H1 (cell line): ENCODE results near the gene TEX51. TPM values are rescaled to one million over a fixed set of nuclear protein-coding genes. Genes with fewer than 3 reads are reported as not detected.

ENCODE experiments used
- CTCF ChIA-PET: fragments of 300-600 bp; sonication (Branson Sonifier 250); formaldehyde crosslinking; loops from one replicate; lab custom pipeline; 2021; ENCODE audit not compliant: partially characterized antibody; lab: Charles Lee
- POLR2A ChIA-PET: fragments of 300-600 bp; sonication (Branson Sonifier 250); formaldehyde crosslinking; loops from one replicate; lab custom pipeline; 2021; ENCODE audit warnings: inconsistent platforms; ENCODE audit not compliant: partially characterized antibody; lab: Charles Lee
- DNase-seq, 2 experiments: peaks; one replicate each; pipeline versions ENCODE4 v3.0.0 to v3.0.0-alpha.2; 2010 to 2022; ENCODE audit warnings: low spot score in 2 of 2, low read depth in 1 of 2, mixed read lengths in 1 of 2
- FAIRE-seq: peaks from 2 replicates; lab custom pipeline; 2011; peaks lifted over from hg19 to GRCh38; lab: Jason Lieb, UNC
- H2AFZ ChIP-seq: 2 replicates; pipeline ENCODE4 v1.8.1; 2012; ENCODE audit warnings: low read length, inconsistent platforms
- H2AK5ac ChIP-seq: 2 replicates; pipeline ENCODE4 v1.6.1; 2013; ENCODE audit warnings: low read depth, low read length
- H2BK120ac ChIP-seq: replicated peaks from 2 replicates; pipeline ENCODE3; 2013; ENCODE audit warnings: low read depth, low read length, inconsistent platforms
- H2BK12ac ChIP-seq: 2 replicates; pipeline ENCODE4 v1.6.1; 2013; ENCODE audit warnings: low read depth, low read length
- H2BK15ac ChIP-seq: 2 replicates; pipeline ENCODE4 v1.6.1; 2013; ENCODE audit warnings: low read length
- H2BK20ac ChIP-seq: 2 replicates; pipeline ENCODE4 v1.6.1; 2013; ENCODE audit warnings: low read length
- H2BK5ac ChIP-seq: 2 replicates; pipeline ENCODE4 v1.6.1; 2013; ENCODE audit warnings: low read depth, low read length
- H3K14ac ChIP-seq: 2 replicates; pipeline ENCODE4 v1.6.1; 2013; ENCODE audit warnings: inconsistent platforms; ENCODE audit not compliant: insufficient read length
- H3K18ac ChIP-seq: 2 replicates; pipeline ENCODE4 v1.6.1; 2013; ENCODE audit warnings: low read length; ENCODE audit errors: extremely low read depth
- H3K23ac ChIP-seq: 2 replicates; pipeline ENCODE4 v1.6.1; 2013; ENCODE audit warnings: inconsistent platforms; ENCODE audit not compliant: insufficient read length
- H3K23me2 ChIP-seq: 2 replicates; pipeline ENCODE4 v1.6.1; 2013; ENCODE audit warnings: low read depth, low read length
- H3K27ac ChIP-seq: 2 replicates; pipeline ENCODE4 v1.6.1; 2011; ENCODE audit warnings: low read depth, low read length, inconsistent platforms
- H3K27me3 ChIP-seq, 4 experiments: replicated peaks in 1 of 4; 1 replicate in 1 of 4; 2 replicates in 3 of 4; pipeline versions ENCODE4 v1.6.1 to v1.8.1; 2011 to 2013; ENCODE audit warnings: low read length in 3 of 4, mild to moderate bottlenecking in 3 of 4, inconsistent platforms in 2 of 4, mixed read lengths in 2 of 4, moderate library complexity in 1 of 4; ENCODE audit not compliant: control insufficient read depth in 3 of 4, insufficient read depth in 3 of 4; ENCODE audit errors: extremely low read depth in 1 of 4
- H3K36me3 ChIP-seq, 4 experiments: 2 replicates each; pipeline versions ENCODE4 v1.6.1 to v1.8.1; 2011 to 2013; ENCODE audit warnings: mild to moderate bottlenecking in 4 of 4, low read length in 3 of 4, moderate library complexity in 2 of 4, control low read depth in 1 of 4, inconsistent platforms in 1 of 4; ENCODE audit not compliant: insufficient read depth in 4 of 4, control insufficient read depth in 2 of 4
- H3K4ac ChIP-seq: replicated peaks from 2 replicates; pipeline ENCODE3; 2013; ENCODE audit warnings: low read length, low read depth, mixed read lengths, inconsistent platforms; ENCODE audit not compliant: insufficient read length
- H3K4me1 ChIP-seq, 4 experiments: replicated peaks in 1 of 4; 1 replicate in 1 of 4; 2 replicates in 3 of 4; pipeline versions ENCODE4 v1.6.1 to v1.8.1; 2011 to 2013; ENCODE audit warnings: low read length in 3 of 4, inconsistent platforms in 2 of 4, mixed read lengths in 1 of 4; ENCODE audit not compliant: insufficient read depth in 4 of 4, control insufficient read depth in 3 of 4
- H3K4me2 ChIP-seq, 2 experiments: 2 replicates each; pipeline versions ENCODE4 v1.6.1 to v1.8.1; 2011 to 2013; ENCODE audit warnings: low read depth in 2 of 2, low read length in 2 of 2, control low read depth in 1 of 2, inconsistent platforms in 1 of 2, mild to moderate bottlenecking in 1 of 2; ENCODE audit not compliant: insufficient read depth in 1 of 2
- H3K4me3 ChIP-seq, 4 experiments: fragments of 200-600, 300-600 bp in 1 of 4; sonication (generic), shearing (Covaris generic), sonication (Bioruptor Twin) in 1 of 4; 2 replicates each; pipeline versions ENCODE4 v1.5.1 to v1.8.1; 2011 to 2016; ENCODE audit warnings: low read length in 4 of 4, low read depth in 3 of 4, control low read depth in 2 of 4, inconsistent platforms in 2 of 4, mild to moderate bottlenecking in 2 of 4, mixed read lengths in 1 of 4, moderate library complexity in 1 of 4; ENCODE audit not compliant: insufficient read depth in 2 of 4; ENCODE audit errors: extremely low read depth in 1 of 4
- H3K56ac ChIP-seq: replicated peaks from 2 replicates; pipeline ENCODE3; 2013; ENCODE audit warnings: low read depth, mild to moderate bottlenecking, mixed read lengths, low read length, inconsistent platforms; ENCODE audit not compliant: insufficient read length
- H3K79me1 ChIP-seq: 2 replicates; pipeline ENCODE4 v1.6.1; 2013; ENCODE audit warnings: low read depth, low read length, control low read depth
- H3K79me2 ChIP-seq, 2 experiments: 2 replicates each; pipeline versions ENCODE4 v1.6.1 to v1.8.1; 2012 to 2013; ENCODE audit warnings: low read length in 2 of 2, mild to moderate bottlenecking in 2 of 2, inconsistent platforms in 1 of 2; ENCODE audit not compliant: insufficient read depth in 2 of 2, control insufficient read depth in 1 of 2
- H3K9ac ChIP-seq, 4 experiments: replicated peaks in 1 of 4; 1 replicate in 1 of 4; 2 replicates in 3 of 4; pipeline versions ENCODE4 v1.6.1 to v1.8.1; 2011 to 2013; ENCODE audit warnings: low read depth in 3 of 4, low read length in 3 of 4, control low read depth in 2 of 4, mild to moderate bottlenecking in 2 of 4, moderate library complexity in 2 of 4, inconsistent platforms in 1 of 4; ENCODE audit errors: extremely low read depth in 1 of 4
- H3K9me3 ChIP-seq, 2 experiments: 2 replicates each; pipeline versions ENCODE4 v1.6.1 to v1.8.1; 2012 to 2013; ENCODE audit warnings: mild to moderate bottlenecking in 2 of 2, moderate library complexity in 2 of 2, control low read depth in 1 of 2, inconsistent platforms in 1 of 2, low read depth in 1 of 2, low read length in 1 of 2, mixed read lengths in 1 of 2; ENCODE audit not compliant: insufficient read depth in 2 of 2
- H4K20me1 ChIP-seq, 2 experiments: replicated peaks in 1 of 2; 2 replicates each; pipeline versions ENCODE3 to v1.8.1; 2011 to 2013; ENCODE audit warnings: inconsistent platforms in 2 of 2, low read length in 2 of 2, mild to moderate bottlenecking in 1 of 2; ENCODE audit not compliant: insufficient read depth in 2 of 2, control insufficient read depth in 1 of 2
- H4K5ac ChIP-seq: 2 replicates; pipeline ENCODE4 v1.6.1; 2013; ENCODE audit warnings: low read length, low read depth, mixed read lengths, inconsistent platforms; ENCODE audit not compliant: insufficient read length
- H4K8ac ChIP-seq: 2 replicates; pipeline ENCODE4 v1.8.0; 2013; ENCODE audit warnings: mild to moderate bottlenecking, moderate library complexity, low read length, inconsistent platforms; ENCODE audit not compliant: insufficient read depth; ENCODE audit errors: extremely low read depth
- H4K91ac ChIP-seq: replicated peaks from 2 replicates; pipeline ENCODE3; 2013; ENCODE audit warnings: low read length, mixed read lengths, inconsistent platforms; ENCODE audit not compliant: insufficient read length
- BACH1 ChIP-seq: IDR thresholded peaks from 2 replicates; pipeline ENCODE4 v1.6.1; 2012; ENCODE audit warnings: low read length, improper control_type of control experiment
- CBX8 ChIP-seq: fragments of 300-800, 300-1000 bp; sonication (generic); IDR thresholded peaks from 2 replicates; pipeline ENCODE4 v1.7.1; 2016; ENCODE audit warnings: low read depth, low read length, borderline replicate concordance
- CEBPB ChIP-seq: IDR thresholded peaks from 2 replicates; pipeline ENCODE4 v1.6.1; 2012; ENCODE audit warnings: low read depth, low read length
- CREB1 ChIP-seq: IDR thresholded peaks from 2 replicates; pipeline ENCODE4 v1.6.1; 2012; ENCODE audit warnings: inconsistent platforms
- EGR1 ChIP-seq: IDR thresholded peaks from 2 replicates; pipeline ENCODE4 v1.6.1; 2011; ENCODE audit warnings: low read depth, low read length, borderline replicate concordance
- EP300 ChIP-seq, 2 experiments: IDR thresholded peaks; 1 replicate in 1 of 2; 2 replicates in 1 of 2; pipeline ENCODE4 v1.6.1; 2011 to 2012; ENCODE audit warnings: low read depth in 2 of 2, low read length in 2 of 2, mild to moderate bottlenecking in 2 of 2, borderline replicate concordance in 1 of 2, inconsistent platforms in 1 of 2, moderate library complexity in 1 of 2
- JUND ChIP-seq: IDR thresholded peaks from 2 replicates; pipeline ENCODE4 v1.6.1; 2011; ENCODE audit warnings: mild to moderate bottlenecking, improper control_type of control experiment, low read length
- KDM5A ChIP-seq: fragments of 200-600 bp; IDR thresholded peaks from 2 replicates; pipeline ENCODE4 v1.7.1; 2012; ENCODE audit warnings: mild to moderate bottlenecking, low read length, inconsistent platforms, mixed read lengths
- MAFK ChIP-seq: IDR thresholded peaks from 2 replicates; pipeline ENCODE4 v1.6.1; 2012; ENCODE audit warnings: low read depth, mild to moderate bottlenecking, improper control_type of control experiment, low read length
- NRF1 ChIP-seq: IDR thresholded peaks from 2 replicates; pipeline ENCODE4 v1.6.1; 2011; ENCODE audit warnings: mild to moderate bottlenecking, low read depth, low read length, improper control_type of control experiment
- SP2 ChIP-seq: IDR thresholded peaks from 2 replicates; pipeline ENCODE4 v1.6.1; 2012; ENCODE audit warnings: mild to moderate bottlenecking, low read length, inconsistent platforms
- TBP ChIP-seq: IDR thresholded peaks from 2 replicates; pipeline ENCODE4 v1.6.1; 2011; ENCODE audit warnings: low read depth, low read length, improper control_type of control experiment
- TCF12 ChIP-seq: IDR thresholded peaks from 2 replicates; pipeline ENCODE4 v1.6.1; 2011; ENCODE audit warnings: low read depth, mild to moderate bottlenecking, low read length
- WGBS, 2 experiments: shearing (Covaris generic) in 1 of 2; methylation state at CpG; one replicate each; pipeline versions ENCODE4 v1.1.6 to v1.1.7; 2013 to 2015; ENCODE audit warnings: low lambda C conversion rate in 2 of 2, mixed read lengths in 2 of 2, inconsistent platforms in 1 of 2, low coverage in 1 of 2, missing lambda C conversion rate in 1 of 2; ENCODE audit not compliant: insufficient replicate concordance in 2 of 2, insufficient coverage in 1 of 2, insufficient read length in 1 of 2; ENCODE audit errors: extremely low coverage in 1 of 2, missing lambda C conversion rate in 1 of 2; 5-methylcytosine and 5-hydroxymethylcytosine counted together
- polyA plus RNA-seq, 7 experiments: library from polyadenylated mRNA; depleted of rRNA in 3 of 7; stranded (reverse) in 5 of 7; unstranded in 2 of 7; fragments of >200 nt in 5 of 7; fragments of 200-250 nt in 2 of 7; gene quantifications; 1 replicate in 5 of 7; 2 replicates in 1 of 7; 4 replicates in 1 of 7; pipeline versions ENCODE4 v1.2.1 to v1.2.3, GENCODE V29; 2011 to 2013; ENCODE audit warnings: missing spikeins in 2 of 7, mixed read lengths in 2 of 7
- total RNA-seq: library from RNA; stranded (reverse); fragmentation: NEBNext Ultra II Directional; extraction: Animal tissue kit (Norgen Biotek cat#: 25700); gene quantifications from 2 replicates; pipeline ENCODE4 v1.2.1, GENCODE V29; 2021
- TF ChIP-seq, protein P1 (sequence below): IDR thresholded peaks from 2 replicates; pipeline ENCODE4 v1.6.1; 2012; ENCODE audit warnings: low read length, inconsistent platforms

The TEX51 gene
- total and polyA plus RNA-seq, 2 of the 8 experiments (the other 6 are each of a cell fraction or from before 2014, with no cell fraction given): not detected

GRCh38 chr2:126878601-126879000 lies 20.1 kb upstream of the TEX51 start:
- Histone ChIP-seq H4K8ac (no peak overlapping the region), H3K4me2 (no peak overlapping the region), H3K9me3 (no peaks in the 10 kb centered on the region), H3K27ac (no peak overlapping the region), H2BK20ac (no peak overlapping the region), H3K4ac (no peak overlapping the region), H2AFZ (no peak overlapping the region), H4K91ac (no peak overlapping the region), H3K23me2 (peaks cover 9% of the 10 kb centered on the region; the same call in 1 of the 2 replicates), H2BK120ac (no peak overlapping the region), H3K27me3 (no peaks in the 10 kb centered on the region), H3K56ac (no peak overlapping the region), H3K36me3 (no peaks in the 10 kb centered on the region), H3K23ac (no peak overlapping the region), H2BK15ac (no peak overlapping the region), H2AK5ac (no peak overlapping the region), H3K79me1 (no peaks in the 10 kb centered on the region), H4K5ac (no peak overlapping the region), H3K14ac (no peak overlapping the region), H2BK12ac (no peak overlapping the region), H3K9ac (no peak overlapping the region), H3K18ac (no peak overlapping the region), H3K79me2 (no peaks in the 10 kb centered on the region), H2BK5ac (no peak overlapping the region), H4K20me1 (peaks cover 0 to 5% of the 10 kb centered on the region in 2 experiments), H3K4me1 (peaks cover 0 to 11% (median 5%) of the 10 kb centered on the region in 4 experiments; a peak in 5 of 7 replicates), H3K4me3 (no peak overlapping the region)
- POLR2A ChIA-PET: no interaction called here
- 84% methylated on average over 7 of the region's 7 CpGs; no CpG with 5 or more reads in 1 of the 2 experiments for WGBS, 2 experiments
- CTCF ChIA-PET: interaction anchor here (1.2 to 1.3 kb wide), 2 partner anchors 8 to 14 kb away, joined by 3 read pairs; no protein-coding TSS in a partner anchor
- no peak for DNase-seq
- no peak for FAIRE-seq
- TF ChIP-seq EGR1 (no peak), NRF1 (no peak), SP2 (no peak), BACH1 (no peak), MAFK (no peak), EP300 (IDR thresholded peaks at IDR 0.05; ENCODE audit: borderline replicate concordance in 1 of 2, low read depth in 2 of 2, low read length in 2 of 2) (no peak), TCF12 (no peak), KDM5A (no peak), TBP (no peak), CBX8 (no peak), CEBPB (no peak), JUND (no peak), CREB1 (no peak)
- TF ChIP-seq, protein P1, sequence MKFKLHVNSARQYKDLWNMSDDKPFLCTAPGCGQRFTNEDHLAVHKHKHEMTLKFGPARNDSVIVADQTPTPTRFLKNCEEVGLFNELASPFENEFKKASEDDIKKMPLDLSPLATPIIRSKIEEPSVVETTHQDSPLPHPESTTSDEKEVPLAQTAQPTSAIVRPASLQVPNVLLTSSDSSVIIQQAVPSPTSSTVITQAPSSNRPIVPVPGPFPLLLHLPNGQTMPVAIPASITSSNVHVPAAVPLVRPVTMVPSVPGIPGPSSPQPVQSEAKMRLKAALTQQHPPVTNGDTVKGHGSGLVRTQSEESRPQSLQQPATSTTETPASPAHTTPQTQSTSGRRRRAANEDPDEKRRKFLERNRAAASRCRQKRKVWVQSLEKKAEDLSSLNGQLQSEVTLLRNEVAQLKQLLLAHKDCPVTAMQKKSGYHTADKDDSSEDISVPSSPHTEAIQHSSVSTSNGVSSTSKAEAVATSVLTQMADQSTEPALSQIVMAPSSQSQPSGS: no peak
